IPS-18a (cell line): Measurements from ENCODE around the gene LDLRAD1.
"Not testable (repeated sequence)": the region's sequence is repeated elsewhere in the genome, so short reads cannot be mapped to it uniquely, and the experiment has no call there.

ENCODE experiments used
- H3K27ac ChIP-seq: one replicate; pipeline ENCODE4 v1.5.1; 2013; ENCODE audit warnings: low read length
- H3K27me3 ChIP-seq: one replicate; pipeline ENCODE4 v1.6.1; 2013; ENCODE audit warnings: mild to moderate bottlenecking, low read length; ENCODE audit not compliant: control insufficient read depth, insufficient read depth
- H3K36me3 ChIP-seq: one replicate; pipeline ENCODE4 v1.6.1; 2013; ENCODE audit warnings: low read depth, low read length; ENCODE audit not compliant: control insufficient read depth
- H3K4me1 ChIP-seq: one replicate; pipeline ENCODE4 v1.6.1; 2013; ENCODE audit warnings: low read depth, low read length; ENCODE audit not compliant: control insufficient read depth
- H3K4me3 ChIP-seq: one replicate; pipeline ENCODE4 v1.5.1; 2013; ENCODE audit warnings: low read length
- H3K9ac ChIP-seq: one replicate; pipeline ENCODE4 v1.6.1; 2013; ENCODE audit warnings: mild to moderate bottlenecking, low read length, moderate library complexity
- H3K9me3 ChIP-seq: one replicate; pipeline ENCODE4 v1.6.1; 2013; ENCODE audit warnings: low read depth, low read length; ENCODE audit not compliant: control insufficient read depth

LDLRAD1 gene

DNA sequence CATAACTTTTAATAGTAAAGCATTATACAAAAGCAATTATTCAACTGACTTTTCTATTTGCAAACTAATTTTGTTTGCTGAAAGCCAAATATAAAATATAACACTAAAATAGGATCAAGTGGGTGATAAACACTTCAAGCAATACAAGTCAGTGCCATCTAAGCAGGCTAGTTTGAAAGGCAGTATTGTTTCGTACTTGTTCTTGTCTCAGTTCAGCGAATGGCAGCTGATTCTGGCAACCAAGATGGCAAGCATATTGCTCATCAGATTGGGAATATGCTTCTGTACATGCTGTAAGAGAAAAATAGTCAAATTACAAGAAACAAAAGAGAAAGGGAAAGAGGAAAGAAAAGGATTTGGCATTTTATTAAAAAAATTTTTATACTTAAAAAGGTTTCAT lies 27.5 kb upstream of the LDLRAD1 start:
- Histone ChIP-seq H3K36me3 (peaks cover 31% of the 10 kb centered on the region), H3K27ac (no peak overlapping the region), H3K4me1 (no peaks in the 10 kb centered on the region), H3K4me3 (no peak overlapping the region), H3K27me3 (no peaks in the 10 kb centered on the region), H3K9ac (no peak overlapping the region), H3K9me3 (no peaks in the 10 kb centered on the region)

DNA sequence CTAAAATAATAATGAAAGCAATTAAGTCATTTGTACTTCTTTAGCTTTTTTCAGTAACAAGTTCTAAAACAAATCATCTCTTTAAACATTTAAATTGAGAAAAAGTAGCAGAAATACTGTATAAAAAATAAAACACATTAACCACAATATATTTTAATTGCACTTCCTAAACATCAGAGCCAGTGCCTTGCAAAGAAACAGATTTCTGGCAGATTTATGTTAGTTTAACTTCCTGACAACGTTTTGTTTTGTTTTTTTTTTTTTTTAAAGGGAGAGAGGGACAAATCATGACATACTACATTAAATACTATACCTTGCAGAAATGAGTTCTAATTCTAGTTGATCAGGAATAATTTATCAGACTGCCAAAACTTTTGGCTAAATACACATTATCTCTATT lies 23.8 kb upstream of the LDLRAD1 start:
- Histone ChIP-seq H3K36me3 (peaks cover 48% of the 10 kb centered on the region), H3K27me3 (no peaks in the 10 kb centered on the region), H3K4me3 (no peak overlapping the region), H3K9me3 (no peaks in the 10 kb centered on the region), H3K9ac (no peak overlapping the region), H3K4me1 (no peaks in the 10 kb centered on the region), H3K27ac (no peak overlapping the region)

DNA sequence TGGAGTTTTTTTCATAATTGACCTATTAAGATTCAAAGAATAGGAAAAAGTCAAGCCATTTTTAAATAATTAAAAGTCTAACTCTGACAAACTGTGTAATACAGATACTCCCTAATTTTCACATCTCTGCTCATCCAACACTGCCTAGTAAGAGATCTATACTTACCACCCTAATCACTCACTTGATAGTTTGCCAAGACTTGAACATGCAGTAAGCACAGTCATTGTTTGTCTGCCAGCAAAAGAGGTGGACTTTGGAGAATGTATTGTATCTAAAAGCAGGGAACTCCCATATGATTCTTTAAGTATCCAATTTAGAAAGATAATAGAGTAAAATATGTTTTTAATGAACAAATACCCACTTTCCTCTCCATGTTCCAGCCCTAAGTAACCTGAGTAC lies 19.5 kb upstream of the LDLRAD1 start:
- Histone ChIP-seq H3K9me3 (no peaks in the 10 kb centered on the region), H3K4me1 (no peaks in the 10 kb centered on the region), H3K36me3 (peaks cover 56% of the 10 kb centered on the region), H3K27ac (no peak overlapping the region), H3K4me3 (no peak overlapping the region), H3K27me3 (no peaks in the 10 kb centered on the region), H3K9ac (no peak overlapping the region)

DNA sequence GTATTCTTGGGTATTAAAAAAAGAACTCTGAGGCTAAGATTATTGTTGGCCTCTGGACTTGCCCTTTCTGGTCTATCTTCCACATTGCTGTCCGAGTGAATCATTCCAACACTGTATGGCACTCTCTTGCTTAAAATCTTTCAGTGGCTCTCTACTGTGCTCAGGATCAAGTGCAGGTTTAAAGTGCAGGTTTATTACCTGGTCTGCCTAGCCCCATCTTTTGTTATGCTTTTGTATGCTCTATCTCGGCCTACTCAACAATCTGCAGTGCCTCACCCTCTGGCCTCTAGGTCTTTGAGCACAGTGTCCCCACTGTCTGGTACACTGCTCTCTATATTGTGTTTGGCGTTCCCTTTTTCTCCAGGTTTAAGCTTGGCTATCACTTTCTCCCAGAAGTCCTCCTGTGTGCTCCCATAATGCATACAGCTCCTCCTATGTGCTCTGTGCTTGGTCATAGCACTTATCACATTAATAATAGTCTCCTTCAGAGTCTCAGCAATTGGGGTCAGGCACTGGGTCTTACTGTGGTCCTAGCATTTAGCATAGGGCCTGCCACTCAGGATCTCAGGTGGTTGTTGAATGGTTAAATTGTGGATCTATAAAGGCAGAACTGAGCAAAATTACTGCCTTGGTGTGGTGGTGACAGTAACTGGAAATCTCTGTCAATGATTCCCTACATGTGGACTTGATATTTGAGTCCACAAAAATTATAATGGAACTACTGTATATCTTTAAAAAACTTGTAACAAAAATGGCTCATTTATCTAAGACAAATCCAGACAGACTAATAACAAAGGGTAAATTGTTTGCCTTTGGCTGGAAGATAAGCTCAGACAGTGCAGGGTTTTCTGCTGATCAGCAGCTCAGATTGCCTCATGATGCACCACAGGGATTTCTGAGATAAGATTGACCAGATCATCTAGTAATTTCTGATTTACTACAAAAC lies 10.6 kb upstream of the LDLRAD1 start:
- no peaks in the 10 kb centered on the region for H3K27me3 ChIP-seq

DNA sequence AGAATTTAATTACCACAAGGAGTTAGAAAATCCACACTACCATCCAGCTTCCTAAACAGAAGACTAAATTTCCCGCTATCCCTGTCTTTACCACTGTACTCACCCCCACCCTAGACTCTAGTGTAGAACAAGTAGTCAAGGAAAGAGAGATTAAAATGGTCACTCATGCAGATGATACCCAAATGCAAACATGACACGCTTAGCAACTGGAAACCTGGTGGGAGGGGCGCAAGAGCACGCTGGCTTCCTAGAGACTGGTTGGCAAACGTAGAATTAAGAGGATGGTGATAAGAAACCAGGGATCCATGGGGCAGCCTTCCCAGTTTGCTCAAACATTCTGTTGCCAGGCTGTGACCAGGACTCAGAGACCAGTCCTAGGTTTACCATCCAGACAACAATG lies 9.9 kb upstream of the LDLRAD1 start:
- H3K9me3 ChIP-seq, result no peaks in the 10 kb centered on the region
- H3K4me3 ChIP-seq, result no peak overlapping the region
- H3K27ac ChIP-seq, result no peak overlapping the region
- H3K4me1 ChIP-seq, result no peaks in the 10 kb centered on the region
- peaks cover 15% of the 10 kb centered on the region for H3K36me3 ChIP-seq
- H3K27me3 ChIP-seq, result no peaks in the 10 kb centered on the region
- no peak overlapping the region for H3K9ac ChIP-seq

More for the DNA sequence above, 10.6 kb upstream of the LDLRAD1 start:
- no peak overlapping the region for H3K27ac ChIP-seq
- H3K4me1 ChIP-seq, result no peaks in the 10 kb centered on the region
- no peak overlapping the region for H3K4me3 ChIP-seq
- peaks cover 17% of the 10 kb centered on the region for H3K36me3 ChIP-seq
- no peak overlapping the region for H3K9ac ChIP-seq
- no peaks in the 10 kb centered on the region for H3K9me3 ChIP-seq

DNA sequence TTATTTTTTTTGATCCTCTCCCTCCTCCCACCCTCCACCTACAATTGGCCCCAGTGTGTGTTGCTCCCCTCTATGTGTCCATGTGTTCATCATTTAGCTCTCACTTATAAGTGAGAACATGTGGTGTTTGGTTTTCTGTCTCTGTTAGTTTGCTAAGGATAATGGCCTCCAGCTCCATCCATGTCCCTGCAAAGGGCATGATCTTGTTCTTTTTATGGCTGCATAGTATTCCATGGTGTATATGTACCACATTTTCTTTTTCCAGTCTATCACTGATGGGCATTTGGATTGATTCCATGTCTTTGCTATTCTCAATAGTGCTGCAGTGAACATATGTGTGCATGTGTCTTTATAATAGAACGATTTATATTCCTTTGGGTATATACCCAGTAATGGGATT lies 6.8 kb upstream of the LDLRAD1 start:
- not testable (repeated sequence) for H3K4me3 ChIP-seq, H3K36me3 ChIP-seq, H3K27me3 ChIP-seq, H3K9me3 ChIP-seq, H3K4me1 ChIP-seq, H3K9ac ChIP-seq, H3K27ac ChIP-seq

DNA sequence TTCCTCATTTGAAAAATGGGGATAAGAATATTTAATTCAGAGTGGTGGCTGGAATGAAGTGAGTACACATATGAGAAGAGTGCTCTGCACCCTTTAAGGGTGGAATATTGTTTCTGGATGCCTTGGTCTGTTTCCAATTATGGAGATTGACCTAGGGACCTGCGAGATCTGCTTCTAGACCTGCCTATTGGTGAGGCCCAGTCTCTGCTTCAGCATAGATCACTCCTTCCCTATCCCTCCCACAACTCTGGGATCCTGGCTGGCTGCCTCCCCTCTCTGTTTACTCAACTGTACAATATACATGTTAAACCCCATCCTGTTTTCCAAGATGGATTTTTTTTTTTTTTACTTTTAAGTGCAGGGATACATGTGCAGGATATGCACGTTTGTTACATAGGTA lies 6.4 kb upstream of the LDLRAD1 start:
- no peak overlapping the region for H3K27ac ChIP-seq
- no peaks in the 10 kb centered on the region for H3K27me3 ChIP-seq
- H3K4me1 ChIP-seq, result no peaks in the 10 kb centered on the region
- no peak overlapping the region for H3K9ac ChIP-seq
- H3K9me3 ChIP-seq, result no peaks in the 10 kb centered on the region
- no peaks in the 10 kb centered on the region for H3K36me3 ChIP-seq
- no peak overlapping the region for H3K4me3 ChIP-seq

DNA sequence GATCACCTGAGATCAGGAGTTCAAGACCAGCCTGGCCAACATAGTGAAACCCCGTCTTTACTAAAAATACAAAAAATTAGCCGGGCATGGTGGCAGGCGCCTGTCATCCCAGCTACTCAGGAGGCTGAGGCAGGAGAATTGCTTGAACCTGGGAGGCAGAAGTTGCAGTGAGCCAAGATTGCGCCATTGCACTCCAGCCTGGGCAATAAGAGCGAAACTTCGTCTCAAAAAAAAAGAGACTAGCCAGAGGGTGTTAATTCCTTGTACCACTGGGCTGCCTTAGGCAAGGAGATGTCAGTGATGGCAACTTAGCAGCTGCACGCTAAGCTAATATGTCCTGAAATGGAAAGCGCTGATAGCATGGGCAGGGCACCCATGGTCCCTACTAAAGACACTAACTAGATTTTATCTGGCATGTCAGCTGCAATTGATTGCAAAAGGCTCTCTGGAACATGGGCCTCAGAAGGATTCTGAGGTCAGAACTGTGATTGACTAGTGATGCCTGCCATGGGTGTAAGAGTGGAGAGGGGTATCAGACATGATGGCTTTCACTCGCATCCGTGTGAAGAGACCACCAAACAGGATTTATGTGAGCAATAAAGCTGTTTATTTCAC lies 1.7 kb upstream of the LDLRAD1 start:
- not testable (repeated sequence) for H3K4me3 ChIP-seq, H3K4me1 ChIP-seq

DNA sequence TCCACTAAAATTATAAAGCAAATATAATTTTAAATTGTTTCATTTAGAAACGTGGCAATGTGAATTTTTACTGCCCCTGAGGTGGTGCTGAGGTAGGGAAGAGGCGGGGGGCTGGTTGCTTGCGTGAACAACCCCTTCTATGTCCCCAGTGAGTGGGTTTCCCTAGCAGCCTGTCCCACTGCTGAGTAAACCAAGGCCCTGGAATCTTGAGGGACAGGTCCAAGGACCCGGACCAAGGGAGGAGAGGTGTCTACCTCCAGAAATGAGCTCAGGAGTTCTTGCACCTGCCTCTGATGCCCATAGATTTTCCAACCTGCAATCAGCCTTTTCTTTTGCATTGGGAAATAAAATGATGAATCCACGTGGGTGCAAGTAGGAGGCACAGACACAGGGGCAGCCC lies 649 bp upstream of the LDLRAD1 start:
- Histone ChIP-seq H3K9me3 (no peaks in the 10 kb centered on the region), H3K27me3 (no peaks in the 10 kb centered on the region), H3K4me3 (no peak overlapping the region), H3K36me3 (no peaks in the 10 kb centered on the region), H3K9ac (no peak overlapping the region), H3K27ac (no peak overlapping the region), H3K4me1 (no peaks in the 10 kb centered on the region)

More for the DNA sequence above, 1.7 kb upstream of the LDLRAD1 start:
- not testable (repeated sequence) for H3K9me3 ChIP-seq, H3K36me3 ChIP-seq, H3K9ac ChIP-seq, H3K27me3 ChIP-seq, H3K27ac ChIP-seq

DNA sequence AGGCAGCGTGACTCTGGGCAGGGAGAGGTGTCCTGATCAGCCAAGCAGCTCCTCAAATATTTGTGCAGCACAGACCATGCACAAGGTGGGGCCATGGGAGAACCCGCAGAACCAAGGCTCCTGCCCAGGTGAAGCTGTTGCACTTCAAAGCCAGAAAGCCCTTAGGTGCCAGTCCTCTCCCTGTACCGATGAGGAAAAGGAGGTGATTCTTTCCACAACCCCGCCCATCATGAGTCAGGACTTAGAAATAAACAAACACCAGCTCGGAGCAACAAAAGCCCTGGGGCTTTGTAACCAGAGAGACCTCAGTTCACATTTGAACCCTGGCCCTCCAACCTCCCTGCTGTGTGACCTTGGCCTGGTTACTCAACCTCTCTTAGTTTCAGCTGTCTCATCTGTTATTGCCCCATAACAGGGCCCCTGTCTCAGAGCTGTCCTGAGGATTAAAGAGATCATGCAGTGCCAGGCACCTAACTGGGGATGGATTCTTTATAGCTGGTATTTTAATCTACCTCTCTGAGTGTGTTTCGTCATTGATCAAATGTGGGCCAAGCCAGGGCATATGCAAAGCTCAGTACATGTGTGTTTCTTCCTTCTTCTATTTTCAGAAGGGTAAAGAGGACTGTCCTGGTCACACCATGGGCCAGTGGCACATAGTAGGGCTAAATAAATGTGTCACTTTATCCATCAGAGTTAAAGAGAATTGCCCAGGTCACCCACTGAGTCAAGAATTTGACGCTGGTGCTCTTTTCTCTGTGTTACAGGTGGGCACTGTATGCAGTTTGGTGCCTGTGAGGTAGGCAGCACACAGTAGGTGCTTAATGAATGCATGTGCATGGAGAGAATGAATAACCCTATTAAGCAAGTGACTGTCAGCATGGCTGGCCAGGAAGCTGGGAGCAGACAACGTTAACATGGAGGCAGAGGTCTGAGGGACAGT lies 1.4 kb downstream of the LDLRAD1 start:
- Histone ChIP-seq H3K9me3 (no peaks in the 10 kb centered on the region), H3K36me3 (no peaks in the 10 kb centered on the region), H3K27ac (no peak overlapping the region), H3K4me1 (no peaks in the 10 kb centered on the region), H3K27me3 (no peaks in the 10 kb centered on the region), H3K9ac (no peak overlapping the region), H3K4me3 (no peak overlapping the region)

DNA sequence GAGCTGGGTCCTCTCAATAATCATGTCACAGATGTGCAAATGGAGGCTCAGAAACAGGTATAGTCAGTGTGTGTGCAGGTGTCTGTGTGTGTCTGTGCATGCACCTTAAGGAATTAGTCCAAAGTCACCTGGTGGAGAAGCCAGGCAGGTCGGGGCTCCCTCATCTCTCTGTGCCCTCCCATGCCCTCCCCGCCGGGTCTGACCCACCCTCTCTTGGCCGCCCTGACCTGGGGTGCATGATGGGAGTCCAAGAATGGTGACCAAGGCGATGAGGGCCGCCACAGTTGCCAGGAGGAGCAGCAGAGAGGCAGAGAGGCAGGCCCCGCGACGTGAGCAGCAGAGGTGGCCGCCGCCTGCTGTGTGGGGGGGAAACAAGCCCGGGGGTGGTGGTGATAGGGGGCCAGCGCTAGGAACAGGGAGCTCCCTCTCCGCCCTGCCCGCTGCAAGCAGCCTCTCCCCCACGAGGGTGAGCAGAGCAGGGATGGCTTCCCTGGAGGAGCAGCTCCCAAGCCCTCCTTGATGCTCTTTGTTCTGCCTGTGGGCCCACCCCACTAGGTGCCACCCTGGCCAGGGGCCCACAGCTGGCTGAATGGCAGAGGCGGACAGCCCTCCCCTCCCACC lies 3.9 kb downstream of the LDLRAD1 start:
- Histone ChIP-seq H3K36me3 (no peaks in the 10 kb centered on the region), H3K4me1 (no peaks in the 10 kb centered on the region), H3K27me3 (no peaks in the 10 kb centered on the region), H3K4me3 (no peak overlapping the region), H3K9me3 (no peaks in the 10 kb centered on the region), H3K9ac (no peak overlapping the region), H3K27ac (no peak overlapping the region)
